Measurements from ENCODE around the gene HOXA9. TPM values are rescaled to one million over a fixed set of nuclear protein-coding genes. Genes with fewer than 3 reads are reported as not detected.

The HOXA9 gene
- polyA plus RNA-seq, 2 of the 4 experiments (the other 2 are of a cell fraction): 1.4 TPM

- H3K4me2 ChIP-seq: peak overlapping the region; percentile 96
- ChIA-PET CTCF (interaction anchor here (0.7 to 3.4 kb wide), 32 partner anchors 8 to 1286 kb away, joined by 3 to 33 read pairs (median 5); partner anchors contain the start of genes HOXA13, HOXA3 and HOXA7), POLR2A (interaction anchor here (1.5 kb wide), 1 partner anchor 22 kb away, joined by 3 read pairs; the partner anchor contains the start of gene HOXA7)
- FAIRE-seq (no peak), DNase-seq (ENCODE audit: low read depth in 1 of 2, low spot score in 1 of 2) (no peak), ATAC-seq (no peak)
- no peak for TF ChIP-seq EP300 (IDR thresholded peaks at IDR 0.05)
- no peak for TF ChIP-seq FOSB (CRISPR knock-in tag; IDR thresholded peaks at IDR 0.05)
- TF ChIP-seq POLR2AphosphoS2 (conservative IDR thresholded peaks at IDR 0.05; ENCODE audit: low read length): no peak
- no peak for TF ChIP-seq HMGXB4 (CRISPR knock-in tag; IDR thresholded peaks at IDR 0.05; ENCODE audit: borderline replicate concordance)
- TF ChIP-seq, protein P1, sequence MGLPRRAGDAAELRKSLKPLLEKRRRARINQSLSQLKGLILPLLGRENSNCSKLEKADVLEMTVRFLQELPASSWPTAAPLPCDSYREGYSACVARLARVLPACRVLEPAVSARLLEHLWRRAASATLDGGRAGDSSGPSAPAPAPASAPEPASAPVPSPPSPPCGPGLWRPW (IDR thresholded peaks at IDR 0.05): no peak
- TF ChIP-seq EHF (CRISPR knock-in tag; IDR thresholded peaks at IDR 0.05): no peak
- no peak for TF ChIP-seq RCOR1 (IDR thresholded peaks at IDR 0.05; ENCODE audit: low read depth, low read length)
- no peak for TF ChIP-seq CEBPB (IDR thresholded peaks at IDR 0.05)
- TF ChIP-seq KDM1A (IDR thresholded peaks at IDR 0.05; ENCODE audit: low read depth): no peak
- no peak for TF ChIP-seq CHD4 (IDR thresholded peaks at IDR 0.05; ENCODE audit: borderline replicate concordance)
- no peak for TF ChIP-seq ELK1 (IDR thresholded peaks at IDR 0.05; ENCODE audit: low read depth, low read length)
- no peak for TF ChIP-seq SREBF2 (IDR thresholded peaks at IDR 0.05)
- no peak for TF ChIP-seq FOXS1 (CRISPR knock-in tag; IDR thresholded peaks at IDR 0.05)
- peak overlapping the region; percentile 56; the same call in 2 of the 3 replicates for H3K4me3 ChIP-seq
- no peaks in the 10 kb centered on the region for H3K9me3 ChIP-seq
- WGBS (ENCODE audit: missing lambda C conversion rate): 93% methylated on average over 14 of the region's 14 CpGs
- peak overlapping the region in 1 of 2 experiments; percentile 87; a peak in 5 of 6 replicates for H3K27ac ChIP-seq
- H3K4me1 ChIP-seq: peaks cover 21% of the 10 kb centered on the region
Observed at GRCh38 chr7:27179030-27179429, 13.7 kb upstream of the HOXA9 start.

GRCh38 chr7:27178366-27178765 is 13.0 kb upstream of the HOXA9 start:
- no peak for ATAC-seq
- Histone ChIP-seq H3K27ac (no peak overlapping the region), H3K4me1 (peaks cover 14% of the 10 kb centered on the region), H3K4me2 (no peak overlapping the region), H3K9me3 (no peaks in the 10 kb centered on the region), H3K4me3 (no peak overlapping the region)
- TF ChIP-seq ZSCAN20 (CRISPR knock-in tag; IDR thresholded peaks at IDR 0.05): no peak
- TF ChIP-seq EHF (CRISPR knock-in tag; IDR thresholded peaks at IDR 0.05): no peak
- TF ChIP-seq MAZ (IDR thresholded peaks at IDR 0.05; ENCODE audit: borderline replicate concordance, low read depth, low read length): no peak
- TF ChIP-seq EHMT2 (IDR thresholded peaks at IDR 0.05; ENCODE audit: low read depth): no peak
- TF ChIP-seq HOXA7 (CRISPR knock-in tag; IDR thresholded peaks at IDR 0.05): no peak
- TF ChIP-seq, protein P2, sequence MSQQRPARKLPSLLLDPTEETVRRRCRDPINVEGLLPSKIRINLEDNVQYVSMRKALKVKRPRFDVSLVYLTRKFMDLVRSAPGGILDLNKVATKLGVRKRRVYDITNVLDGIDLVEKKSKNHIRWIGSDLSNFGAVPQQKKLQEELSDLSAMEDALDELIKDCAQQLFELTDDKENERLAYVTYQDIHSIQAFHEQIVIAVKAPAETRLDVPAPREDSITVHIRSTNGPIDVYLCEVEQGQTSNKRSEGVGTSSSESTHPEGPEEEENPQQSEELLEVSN (IDR thresholded peaks at IDR 0.05; ENCODE audit: borderline replicate concordance, low read depth): no peak
- no peak for TF ChIP-seq KDM1A (IDR thresholded peaks at IDR 0.05; ENCODE audit: low read depth)
- no peak for TF ChIP-seq USF2 (IDR thresholded peaks at IDR 0.05)
- TF ChIP-seq EP300 (IDR thresholded peaks at IDR 0.05): no peak
- TF ChIP-seq RNF2 (IDR thresholded peaks at IDR 0.05; ENCODE audit: borderline replicate concordance, low read depth): no peak
- no peak for TF ChIP-seq CEBPB (IDR thresholded peaks at IDR 0.05)
- no peak for TF ChIP-seq HEYL (CRISPR knock-in tag; IDR thresholded peaks at IDR 0.05)
- TF ChIP-seq BHLHE40 (IDR thresholded peaks at IDR 0.05; ENCODE audit: low read depth, low read length): no peak
- TF ChIP-seq NR3C1 (IDR thresholded peaks at IDR 0.05): no peak
- no peak for TF ChIP-seq RFX5 (IDR thresholded peaks at IDR 0.05)
- no peak for TF ChIP-seq PHF8 (IDR thresholded peaks at IDR 0.05; ENCODE audit: borderline replicate concordance, low read depth)
- TF ChIP-seq SMC3 (IDR thresholded peaks at IDR 0.05): no peak
- no peak for TF ChIP-seq TFCP2L1 (CRISPR knock-in tag; IDR thresholded peaks at IDR 0.05)
- DNase-seq (ENCODE audit: low read depth in 1 of 2, low spot score in 1 of 2): no peak
- FAIRE-seq: no peak
- ChIA-PET POLR2A (no interaction called here), CTCF (interaction anchor here (0.7 to 3.4 kb wide), 16 partner anchors 8 to 1286 kb away, joined by 3 to 33 read pairs (median 8); partner anchors contain the start of genes HOXA3 and HOXA7)
- WGBS (ENCODE audit: missing lambda C conversion rate): 94% methylated on average over 6 of the region's 6 CpGs

All from A549 (cell line).